GM12864 (cell line): ENCODE measurements around the gene NOL4L.

Source experiments
- DNase-seq: peaks from one replicate; pipeline ENCODE4 v3.0.0-alpha.2; 2011; ENCODE audit warnings: low read depth
- H3K4me3 ChIP-seq: 2 replicates; pipeline ENCODE4 v1.5.1; 2011; ENCODE audit warnings: mild to moderate bottlenecking, low read depth, low read length, control low read depth
- CTCF ChIP-seq: IDR thresholded peaks from 2 replicates; pipeline ENCODE4 v1.5.1; 2011; ENCODE audit warnings: low read depth, mild to moderate bottlenecking, moderate library complexity, low read length, control low read depth, inconsistent platforms; ENCODE audit errors: missing control alignments

Gene NOL4L

GRCh38 chr20:32526125-32526524 is 59.0 kb downstream of the NOL4L start:
- no peak for DNase-seq
- no peak overlapping the region for H3K4me3 ChIP-seq
- no peak for TF ChIP-seq CTCF

GRCh38 chr20:32524829-32525501 is 60.2 kb downstream of the NOL4L start:
- no peak for DNase-seq
- TF ChIP-seq CTCF, result no peak

GRCh38 chr20:32523613-32524213 is 61.4 kb downstream of the NOL4L start:
- DNase-seq, result no peak
- H3K4me3 ChIP-seq, result no peak overlapping the region
- no peak for TF ChIP-seq CTCF

More at GRCh38 chr20:32524829-32525501, 60.2 kb downstream of the NOL4L start:
- H3K4me3 ChIP-seq, result no peak overlapping the region

GRCh38 chr20:32522776-32523612 is 62.1 kb downstream of the NOL4L start:
- no peak for DNase-seq
- no peak overlapping the region for H3K4me3 ChIP-seq
- no peak for TF ChIP-seq CTCF

GRCh38 chr20:32522526-32522775 is 62.7 kb downstream of the NOL4L start:
- no peak for TF ChIP-seq CTCF
- H3K4me3 ChIP-seq, result no peak overlapping the region
- DNase-seq, result no peak

- no peak overlapping the region for H3K4me3 ChIP-seq
- peak; percentile 84 for TF ChIP-seq CTCF
- DNase-seq, result no peak
These were observed 63.2 kb downstream of the NOL4L start for GRCh38 chr20:32521780-32522525.
